ENCODE results near the gene LMBR1L.
A peak's percentile ranks its signal among the peaks of the same experiment; 100 is the strongest.

Gene LMBR1L

GRCh38 chr12:49093792-49094159 lies 16.9 kb downstream of the LMBR1L start:
- Histone ChIP-seq H3K9ac (ENCODE audit: low read length) (no peak overlapping the region), H3K4me3 (ENCODE audit: low read depth, low read length) (peak overlapping the region; percentile 55), H3K27ac (ENCODE audit: low read depth, low read length) (no peak overlapping the region), H3K36me3 (ENCODE audit: control insufficient read depth, insufficient read depth, low read length) (peaks cover 15% of the 10 kb centered on the region), H3K27me3 (ENCODE audit: control insufficient read depth, insufficient read depth, low read length) (peaks cover 72% of the 10 kb centered on the region), H3K9me3 (ENCODE audit: control insufficient read depth, insufficient read depth, low read depth, low read length) (no peaks in the 10 kb centered on the region), H3K4me1 (ENCODE audit: control insufficient read depth, insufficient read depth, low read length) (peaks cover 27% of the 10 kb centered on the region)

GRCh38 chr12:49092816-49093406 lies 17.7 kb downstream of the LMBR1L start:
- Histone ChIP-seq H3K36me3 (ENCODE audit: control insufficient read depth, insufficient read depth, low read length) (peaks cover 15% of the 10 kb centered on the region), H3K9me3 (ENCODE audit: control insufficient read depth, insufficient read depth, low read depth, low read length) (no peaks in the 10 kb centered on the region), H3K27me3 (ENCODE audit: control insufficient read depth, insufficient read depth, low read length) (peaks cover 80% of the 10 kb centered on the region), H3K4me3 (ENCODE audit: low read depth, low read length) (no peak overlapping the region), H3K27ac (ENCODE audit: low read depth, low read length) (no peak overlapping the region), H3K4me1 (ENCODE audit: control insufficient read depth, insufficient read depth, low read length) (peaks cover 34% of the 10 kb centered on the region), H3K9ac (ENCODE audit: low read length) (no peak overlapping the region)

GRCh38 chr12:49092086-49092815 lies 18.4 kb downstream of the LMBR1L start:
- H3K27me3 ChIP-seq (ENCODE audit: control insufficient read depth, insufficient read depth, low read length): peaks cover 87% of the 10 kb centered on the region
- H3K36me3 ChIP-seq (ENCODE audit: control insufficient read depth, insufficient read depth, low read length): peaks cover 9% of the 10 kb centered on the region
- H3K9me3 ChIP-seq (ENCODE audit: control insufficient read depth, insufficient read depth, low read depth, low read length): no peaks in the 10 kb centered on the region
- no peak overlapping the region for H3K9ac ChIP-seq (ENCODE audit: low read length)
- no peak overlapping the region for H3K27ac ChIP-seq (ENCODE audit: low read depth, low read length)
- H3K4me3 ChIP-seq (ENCODE audit: low read depth, low read length): peak overlapping the region; percentile 39
- H3K4me1 ChIP-seq (ENCODE audit: control insufficient read depth, insufficient read depth, low read length): peaks cover 34% of the 10 kb centered on the region

- H3K27me3 ChIP-seq (ENCODE audit: control insufficient read depth, insufficient read depth, low read length): peaks cover 92% of the 10 kb centered on the region
Measured at GRCh38 chr12:49091836-49092085, 18.9 kb downstream of the LMBR1L start.

GRCh38 chr12:49091056-49091835 lies 19.4 kb downstream of the LMBR1L start:
- H3K27me3 ChIP-seq (ENCODE audit: control insufficient read depth, insufficient read depth, low read length): peaks cover 97% of the 10 kb centered on the region
- no peak overlapping the region for H3K9ac ChIP-seq (ENCODE audit: low read length)
- peak overlapping the region; percentile 39 for H3K4me3 ChIP-seq (ENCODE audit: low read depth, low read length)
- no peaks in the 10 kb centered on the region for H3K36me3 ChIP-seq (ENCODE audit: control insufficient read depth, insufficient read depth, low read length)
- H3K4me1 ChIP-seq (ENCODE audit: control insufficient read depth, insufficient read depth, low read length): peaks cover 34% of the 10 kb centered on the region
- H3K9me3 ChIP-seq (ENCODE audit: control insufficient read depth, insufficient read depth, low read depth, low read length): no peaks in the 10 kb centered on the region
- no peak overlapping the region for H3K27ac ChIP-seq (ENCODE audit: low read depth, low read length)

More at GRCh38 chr12:49091836-49092085, 18.9 kb downstream of the LMBR1L start:
- Histone ChIP-seq H3K36me3 (ENCODE audit: control insufficient read depth, insufficient read depth, low read length) (0 out of 2 replicates have a peak, but pooled peaks cover 4% of the 10 kb centered on the region), H3K9me3 (ENCODE audit: control insufficient read depth, insufficient read depth, low read depth, low read length) (no peaks in the 10 kb centered on the region), H3K4me1 (ENCODE audit: control insufficient read depth, insufficient read depth, low read length) (peaks cover 34% of the 10 kb centered on the region), H3K9ac (ENCODE audit: low read length) (no peak overlapping the region), H3K4me3 (ENCODE audit: low read depth, low read length) (peak overlapping the region; percentile 39), H3K27ac (ENCODE audit: low read depth, low read length) (no peak overlapping the region)

- H3K9me3 ChIP-seq (ENCODE audit: control insufficient read depth, insufficient read depth, low read depth, low read length): no peaks in the 10 kb centered on the region
- peaks cover 34% of the 10 kb centered on the region for H3K4me1 ChIP-seq (ENCODE audit: control insufficient read depth, insufficient read depth, low read length)
- no peak overlapping the region for H3K27ac ChIP-seq (ENCODE audit: low read depth, low read length)
- H3K27me3 ChIP-seq (ENCODE audit: control insufficient read depth, insufficient read depth, low read length): peaks cover 93% of the 10 kb centered on the region
- peak overlapping the region; percentile 54 for H3K4me3 ChIP-seq (ENCODE audit: low read depth, low read length)
- no peak overlapping the region for H3K9ac ChIP-seq (ENCODE audit: low read length)
- H3K36me3 ChIP-seq (ENCODE audit: control insufficient read depth, insufficient read depth, low read length): no peaks in the 10 kb centered on the region
Measured at GRCh38 chr12:49089821-49090773, 20.6 kb downstream of the LMBR1L start.

GRCh38 chr12:49088932-49089330 lies 21.7 kb downstream of the LMBR1L start:
- Histone ChIP-seq H3K9me3 (ENCODE audit: control insufficient read depth, insufficient read depth, low read depth, low read length) (0 out of 2 replicates have a peak, but pooled peaks cover 4% of the 10 kb centered on the region), H3K27me3 (ENCODE audit: control insufficient read depth, insufficient read depth, low read length) (peaks cover 83% of the 10 kb centered on the region), H3K36me3 (ENCODE audit: control insufficient read depth, insufficient read depth, low read length) (no peaks in the 10 kb centered on the region), H3K27ac (ENCODE audit: low read depth, low read length) (no peak overlapping the region), H3K4me3 (ENCODE audit: low read depth, low read length) (peak overlapping the region; percentile 51), H3K9ac (ENCODE audit: low read length) (no peak overlapping the region), H3K4me1 (ENCODE audit: control insufficient read depth, insufficient read depth, low read length) (peaks cover 32% of the 10 kb centered on the region)

- H3K4me3 ChIP-seq (ENCODE audit: low read depth, low read length): peak overlapping the region; percentile 51
- H3K9ac ChIP-seq (ENCODE audit: low read length): no peak overlapping the region
- peaks cover 27% of the 10 kb centered on the region for H3K4me1 ChIP-seq (ENCODE audit: control insufficient read depth, insufficient read depth, low read length)
- no peak overlapping the region for H3K27ac ChIP-seq (ENCODE audit: low read depth, low read length)
- H3K9me3 ChIP-seq (ENCODE audit: control insufficient read depth, insufficient read depth, low read depth, low read length): 0 out of 2 replicates have a peak, but pooled peaks cover 4% of the 10 kb centered on the region
- H3K27me3 ChIP-seq (ENCODE audit: control insufficient read depth, insufficient read depth, low read length): peaks cover 77% of the 10 kb centered on the region
- no peaks in the 10 kb centered on the region for H3K36me3 ChIP-seq (ENCODE audit: control insufficient read depth, insufficient read depth, low read length)
Measured at GRCh38 chr12:49088150-49088931, 22.3 kb downstream of the LMBR1L start.

- Histone ChIP-seq H3K27me3 (ENCODE audit: control insufficient read depth, insufficient read depth, low read length) (peaks cover 61% of the 10 kb centered on the region), H3K36me3 (ENCODE audit: control insufficient read depth, insufficient read depth, low read length) (no peaks in the 10 kb centered on the region), H3K27ac (ENCODE audit: low read depth, low read length) (no peak overlapping the region), H3K4me3 (ENCODE audit: low read depth, low read length) (no peak overlapping the region), H3K9me3 (ENCODE audit: control insufficient read depth, insufficient read depth, low read depth, low read length) (0 out of 2 replicates have a peak, but pooled peaks cover 4% of the 10 kb centered on the region), H3K4me1 (ENCODE audit: control insufficient read depth, insufficient read depth, low read length) (peaks cover 13% of the 10 kb centered on the region), H3K9ac (ENCODE audit: low read length) (no peak overlapping the region)
Measured at GRCh38 chr12:49086116-49086515, 24.5 kb downstream of the LMBR1L start.

- Histone ChIP-seq H3K27me3 (ENCODE audit: control insufficient read depth, insufficient read depth, low read length) (peaks cover 51% of the 10 kb centered on the region), H3K4me1 (ENCODE audit: control insufficient read depth, insufficient read depth, low read length) (peaks cover 11% of the 10 kb centered on the region), H3K9me3 (ENCODE audit: control insufficient read depth, insufficient read depth, low read depth, low read length) (0 out of 2 replicates have a peak, but pooled peaks cover 4% of the 10 kb centered on the region), H3K9ac (ENCODE audit: low read length) (no peak overlapping the region), H3K27ac (ENCODE audit: low read depth, low read length) (no peak overlapping the region), H3K4me3 (ENCODE audit: low read depth, low read length) (no peak overlapping the region), H3K36me3 (ENCODE audit: control insufficient read depth, insufficient read depth, low read length) (no peaks in the 10 kb centered on the region)
Measured at GRCh38 chr12:49084438-49084837, 26.2 kb downstream of the LMBR1L start.

Measured in HUES6 (cell line).